HL-60/S4 (cell line): ENCODE data around the gene AP1M2.
"Not testable (repeated sequence)": the region's sequence is repeated elsewhere in the genome, so short reads cannot be mapped to it uniquely, and the experiment has no call there.

Experiments
- in situ Hi-C: fragments of 300-500 bp; cut with MboI; formaldehyde crosslinking; loops from 2 replicates; pipeline ENCODE4 v1.14.3; 2022; ENCODE audit warnings: low sequenced_read_pairs

AP1M2 gene

DNA sequence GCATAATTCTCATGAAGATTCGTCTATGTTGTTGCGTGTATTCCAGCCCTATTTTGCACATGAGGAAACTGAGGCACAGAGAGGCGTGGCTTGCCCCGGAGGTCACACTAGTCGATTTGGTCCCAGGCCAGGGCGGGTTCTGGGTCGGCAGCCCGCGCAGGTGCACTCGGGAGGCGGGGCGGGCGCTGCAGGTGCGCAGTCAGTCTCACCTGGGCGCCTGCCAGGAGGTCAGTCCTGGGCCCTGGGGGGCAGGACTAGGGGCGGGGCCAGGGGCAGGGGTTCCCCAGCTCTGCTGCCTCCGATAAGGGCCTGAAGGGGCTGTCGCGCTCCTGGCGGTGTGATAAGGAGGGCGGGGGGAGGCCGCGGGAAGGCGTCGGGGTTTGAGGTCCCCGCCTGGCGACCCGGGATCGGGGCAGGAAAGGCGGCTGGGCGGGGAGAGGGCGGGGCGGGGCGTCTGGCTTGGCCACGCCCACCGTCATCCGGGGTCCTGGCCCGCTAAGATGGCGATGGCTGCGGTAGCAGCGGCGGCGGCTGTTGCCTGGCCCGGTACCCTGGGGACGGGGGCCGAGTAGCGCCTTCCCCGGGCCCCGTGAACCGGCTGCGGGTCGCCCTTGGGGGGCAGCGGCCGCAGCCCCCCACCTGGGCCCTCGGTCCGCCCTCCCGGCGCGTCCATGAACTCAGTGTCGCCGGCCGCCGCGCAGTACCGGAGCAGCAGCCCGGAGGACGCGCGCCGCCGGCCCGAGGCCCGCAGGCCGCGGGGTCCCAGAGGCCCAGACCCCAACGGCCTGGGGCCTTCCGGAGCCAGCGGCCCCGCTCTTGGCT lies 43.5 kb downstream of the AP1M2 start, which contains the start of gene ATG4D:
Gene ATG4D, plus strand, starts transcription at position 485 of the 822 bp plus-strand sequence. Its CDS starts 187 bp downstream, at position 672.
- in situ Hi-C loops, result no loop called here

DNA sequence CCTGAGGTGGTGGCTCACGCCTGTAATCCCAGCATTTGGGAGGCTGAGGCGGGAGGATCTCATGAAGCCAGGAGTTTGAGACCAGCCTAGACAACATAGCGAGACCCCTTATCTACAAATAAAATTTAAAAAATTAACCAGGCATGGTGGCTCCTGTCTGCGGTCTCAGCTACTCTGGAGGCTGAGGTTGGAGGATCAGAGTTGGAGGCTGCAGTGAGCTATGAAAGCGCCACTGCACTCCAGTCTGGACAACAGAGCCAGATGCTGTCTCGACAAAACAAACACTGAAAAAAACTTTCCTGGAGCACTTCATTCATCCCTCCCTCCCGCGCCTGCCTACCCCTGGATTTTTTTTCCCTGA lies 44.1 kb downstream of the AP1M2 start:
- in situ Hi-C loops, result no loop called here

DNA sequence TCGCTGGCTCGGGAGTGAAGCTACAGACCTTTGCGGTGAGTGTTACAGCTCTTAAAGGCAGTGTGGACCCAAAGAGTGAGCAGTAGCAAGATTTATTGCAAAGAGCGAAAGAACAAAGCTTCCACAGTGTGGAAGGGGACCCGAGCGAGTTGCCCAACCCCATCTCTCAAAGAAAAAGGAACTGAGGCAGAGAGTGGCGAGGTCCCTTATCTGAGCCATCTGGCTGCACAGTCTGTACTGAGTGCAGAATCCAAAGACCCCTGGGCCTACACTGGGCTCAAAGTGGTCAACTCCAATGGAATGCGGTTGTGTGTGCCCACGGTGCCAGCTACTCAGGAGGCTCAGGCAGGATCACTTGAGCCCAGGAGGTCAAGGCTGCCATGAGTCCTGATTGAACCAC lies 48.1 kb downstream of the AP1M2 start:
- in situ Hi-C loops, result not testable (repeated sequence)

DNA sequence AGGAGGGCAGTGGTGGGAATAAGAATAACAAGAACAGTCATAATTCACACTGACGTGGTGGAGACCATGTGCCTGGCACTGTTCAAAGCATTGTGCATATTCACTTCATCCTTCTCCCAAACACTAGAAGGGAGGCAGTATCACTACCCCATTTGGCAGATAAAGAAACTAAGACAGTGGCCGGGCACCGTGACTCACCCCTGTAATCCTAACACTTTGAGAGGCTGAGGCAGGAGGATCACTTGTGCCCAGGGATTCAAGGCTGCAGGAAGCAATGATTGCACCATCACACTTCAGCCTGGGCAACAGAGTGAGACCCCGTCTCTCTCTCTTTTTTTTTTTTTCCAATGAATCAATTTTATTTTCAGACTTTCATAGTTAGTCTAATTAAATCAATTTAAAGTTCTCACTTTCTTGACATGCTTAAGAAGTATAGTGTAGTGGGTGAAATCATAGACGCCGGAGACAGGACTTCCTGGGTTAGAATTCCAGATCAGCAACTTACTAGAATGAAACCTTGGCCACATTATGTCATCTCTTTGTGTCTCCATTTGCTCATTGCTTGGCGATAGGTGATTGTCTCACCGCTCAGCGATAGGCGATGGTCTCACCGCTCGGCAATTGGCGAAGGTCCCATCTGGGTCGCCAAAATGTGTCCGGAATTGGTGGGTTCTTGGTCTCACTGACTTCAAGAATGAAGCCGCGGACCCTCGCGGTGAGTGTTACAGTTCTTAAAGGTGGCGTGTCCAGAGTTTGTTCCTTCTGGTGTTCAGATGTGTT lies 48.7 kb downstream of the AP1M2 start:
- in situ Hi-C loops, result no loop called here

DNA sequence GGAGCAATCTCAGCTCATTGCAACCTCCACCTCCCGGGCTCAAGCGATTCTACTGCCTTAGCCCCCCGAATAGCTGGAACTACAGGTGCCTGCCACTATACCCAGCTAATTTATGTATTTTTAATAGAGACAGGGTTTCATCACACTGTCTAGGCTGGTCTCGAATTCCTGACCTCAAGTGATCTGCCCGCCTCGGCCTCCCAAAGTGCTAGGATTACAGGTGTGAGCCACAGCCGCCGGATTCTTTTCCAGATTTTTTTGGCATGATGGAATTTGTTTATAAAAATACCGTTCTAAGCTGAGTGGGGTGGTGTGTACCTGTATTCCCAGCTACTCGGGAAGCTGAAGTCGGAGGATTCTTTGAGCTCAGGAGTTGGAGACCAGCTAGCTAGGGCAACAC lies 49.4 kb downstream of the AP1M2 start:
- in situ Hi-C loops, result no loop called here

DNA sequence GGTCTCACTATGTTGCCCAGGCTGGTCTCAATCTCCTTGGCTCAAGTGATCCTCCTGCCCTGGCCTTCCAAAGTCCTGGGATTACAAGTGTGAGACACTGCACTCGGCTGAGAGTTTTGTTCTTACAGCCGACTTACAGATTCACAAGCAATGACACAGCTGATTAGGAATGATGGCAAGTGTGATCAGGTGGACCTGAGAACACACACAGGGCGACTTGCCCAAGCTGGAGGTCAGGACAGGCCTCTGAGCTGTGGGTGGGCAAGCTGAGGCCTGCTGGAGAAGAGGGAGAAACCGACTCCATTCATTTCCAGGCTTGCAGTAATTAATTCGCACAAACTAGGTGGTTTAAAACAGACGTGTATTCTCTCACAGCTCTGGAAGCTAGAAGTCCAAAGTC lies 51.5 kb downstream of the AP1M2 start:
- in situ Hi-C loops, result no loop called here

DNA sequence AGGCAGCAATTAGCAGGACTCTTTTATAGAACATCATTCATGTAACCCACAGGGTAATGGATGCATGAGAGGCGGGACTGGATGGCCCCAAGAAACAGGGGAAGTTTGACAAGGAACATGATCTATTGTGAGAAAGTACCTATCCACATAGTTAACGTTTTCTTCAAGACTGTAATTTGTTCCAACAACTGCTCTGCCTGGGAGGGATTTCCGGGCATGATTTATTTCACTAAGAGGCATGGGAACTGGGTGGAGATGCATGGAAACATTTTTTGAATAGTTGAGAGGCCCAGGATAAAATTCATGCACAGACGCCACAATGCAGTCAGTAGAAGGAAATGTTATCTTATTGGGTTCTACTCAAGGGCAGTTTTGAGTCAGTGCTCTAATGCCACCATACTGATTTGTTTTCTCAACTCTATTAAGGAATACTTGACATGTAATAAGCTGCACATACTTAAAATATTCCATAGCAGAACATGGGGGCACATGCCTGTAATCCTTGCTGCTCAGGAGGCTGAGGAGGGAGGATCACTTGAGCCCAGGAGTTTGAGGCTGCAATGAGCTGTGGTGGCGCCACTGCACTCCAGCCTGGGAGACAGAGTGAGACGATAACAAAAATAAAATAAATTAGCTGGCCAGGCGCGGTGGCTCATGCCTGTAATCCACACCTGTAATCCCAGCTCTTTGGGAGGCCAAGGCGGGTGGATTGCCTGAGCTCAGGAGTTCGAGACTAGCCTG lies 53.3 kb downstream of the AP1M2 start:
- in situ Hi-C loops, result no loop called here

DNA sequence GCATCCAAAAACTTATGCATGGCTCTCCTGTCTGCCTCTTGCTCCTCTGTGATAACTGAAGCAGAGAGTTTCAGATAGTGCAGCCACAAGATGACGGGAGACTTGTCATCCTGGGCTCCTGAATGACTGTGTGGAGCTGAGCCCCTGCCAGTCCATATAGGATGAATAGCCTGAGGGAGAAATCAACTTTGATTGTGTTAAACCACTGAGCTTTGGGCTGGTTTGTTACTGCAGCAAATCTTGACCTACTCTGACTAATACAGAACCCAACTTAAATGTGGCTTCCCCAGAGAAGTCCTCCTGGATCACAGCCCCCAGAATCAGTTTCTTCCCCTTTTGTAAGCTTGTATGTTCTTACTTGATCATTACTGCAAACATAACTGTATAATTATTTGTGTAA lies 54.7 kb downstream of the AP1M2 start:
- in situ Hi-C loops, result no loop called here

DNA sequence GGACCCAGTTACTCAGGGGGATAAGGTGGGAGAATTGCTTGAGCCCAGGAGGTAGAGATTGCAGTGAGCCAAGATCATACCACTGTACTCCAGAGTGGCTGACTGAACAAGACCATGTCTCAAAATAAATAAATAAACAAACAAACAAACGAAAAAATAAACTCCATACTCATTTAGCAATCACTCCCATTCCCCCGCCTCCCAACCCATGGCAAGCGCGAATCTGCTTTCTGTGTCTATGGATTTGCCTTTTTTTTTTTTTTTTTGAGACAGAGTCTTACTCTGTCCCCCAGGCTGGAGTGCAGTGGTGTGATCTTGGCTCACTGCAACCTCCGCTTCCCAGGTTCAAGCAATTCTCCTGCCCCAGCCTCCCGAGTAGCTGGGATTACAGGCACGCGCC lies 60.2 kb downstream of the AP1M2 start:
- in situ Hi-C loops, result not testable (repeated sequence)

DNA sequence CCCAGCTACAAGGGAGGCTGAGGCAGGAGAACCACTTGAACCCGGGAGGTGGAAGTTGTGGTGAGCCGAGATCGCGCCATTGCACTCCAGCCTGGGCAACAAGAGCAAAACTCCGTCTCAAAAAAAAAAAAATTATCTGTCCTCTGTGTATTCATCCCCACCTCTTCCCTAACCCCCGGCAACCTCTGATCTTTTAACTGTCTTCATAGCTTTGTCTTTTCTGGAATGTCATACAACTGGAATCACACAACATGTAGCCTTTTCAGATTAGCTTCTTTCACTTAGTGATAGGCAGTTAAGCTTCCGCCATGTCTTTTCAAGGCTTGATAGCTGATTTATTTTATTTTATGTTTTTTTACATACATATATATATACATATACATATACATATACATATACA lies 61.5 kb downstream of the AP1M2 start:
- in situ Hi-C loops, result no loop called here

DNA sequence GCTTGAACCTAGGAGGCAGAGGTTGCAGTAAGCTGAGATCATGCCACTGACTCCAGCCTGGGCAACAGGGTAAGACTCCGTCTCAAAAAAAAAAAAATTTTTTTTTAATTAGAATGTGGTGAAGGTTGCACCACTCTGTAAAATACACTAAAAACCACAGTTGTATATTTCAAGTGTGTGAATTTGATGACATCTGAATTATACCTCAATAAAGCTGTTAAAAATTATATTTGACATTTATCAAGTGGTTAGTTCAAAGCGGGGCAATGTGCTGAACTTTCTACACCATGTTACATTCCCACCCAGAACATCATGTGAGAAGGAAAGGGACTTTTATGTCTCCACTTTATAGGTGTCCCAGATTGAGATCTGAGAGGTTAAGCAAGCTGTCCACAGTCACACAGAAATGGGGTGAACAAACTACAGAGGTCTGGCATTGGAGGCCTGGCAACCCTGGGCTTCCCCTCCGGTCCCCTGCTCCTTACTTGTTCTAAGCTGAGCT lies 63.9 kb downstream of the AP1M2 start:
- in situ Hi-C loops, result no loop called here
